ENCODE measurements around the gene DCTN2. TPM values are rescaled to one million over a fixed set of nuclear protein-coding genes. Genes with fewer than 3 reads are reported as not detected.
A peak's percentile ranks its signal among the peaks of the same experiment; 100 is the strongest.

The DCTN2 gene
- total RNA-seq, 4 donors from 2014 or later: 161 to 326 (median 229) TPM

DNA sequence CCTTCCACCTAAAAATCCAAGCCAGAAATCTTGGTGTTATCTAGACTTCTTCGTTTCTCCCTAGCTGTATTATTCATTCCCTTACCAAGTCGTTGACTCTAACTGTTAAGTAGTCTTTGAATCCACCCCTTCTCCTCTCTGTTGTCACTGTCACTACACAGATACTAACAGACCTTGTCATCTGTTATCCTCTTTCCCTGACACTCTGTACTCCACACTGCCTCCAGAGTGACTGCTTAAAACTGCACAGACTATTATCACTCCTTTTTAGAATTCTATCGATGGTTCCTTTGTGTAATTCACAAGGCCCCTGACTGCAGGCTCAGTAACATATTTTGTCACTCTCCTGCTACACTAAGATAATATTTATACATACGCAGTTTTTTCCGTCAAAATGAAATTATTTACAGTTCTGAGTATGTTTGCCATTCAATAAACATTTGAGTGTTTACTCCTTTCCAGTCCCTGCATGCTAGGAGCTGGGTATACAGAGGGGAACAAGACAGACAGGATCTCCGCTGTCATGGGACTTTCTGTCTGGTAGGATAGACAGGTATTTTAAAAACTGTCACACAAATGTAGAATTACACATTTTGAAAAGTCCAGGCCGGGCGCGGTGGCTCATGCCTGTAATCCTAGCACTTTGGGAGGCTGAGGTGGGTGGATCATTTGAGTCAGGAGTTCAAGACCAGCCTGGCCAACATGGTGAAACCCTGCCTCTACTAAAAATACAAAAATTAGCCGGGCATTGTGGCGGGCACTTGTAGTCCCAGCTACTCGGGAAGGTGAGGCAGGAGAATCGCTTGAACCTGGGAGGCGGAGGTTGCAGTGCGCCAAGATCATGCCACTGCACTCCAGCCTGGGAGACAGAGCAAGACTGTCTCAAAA lies 55.4 kb downstream of the DCTN2 start:
- DNase-seq: no peak
- TF ChIP-seq POLR2A (IDR thresholded peaks at IDR 0.05): no peak
- TF ChIP-seq, protein P1, sequence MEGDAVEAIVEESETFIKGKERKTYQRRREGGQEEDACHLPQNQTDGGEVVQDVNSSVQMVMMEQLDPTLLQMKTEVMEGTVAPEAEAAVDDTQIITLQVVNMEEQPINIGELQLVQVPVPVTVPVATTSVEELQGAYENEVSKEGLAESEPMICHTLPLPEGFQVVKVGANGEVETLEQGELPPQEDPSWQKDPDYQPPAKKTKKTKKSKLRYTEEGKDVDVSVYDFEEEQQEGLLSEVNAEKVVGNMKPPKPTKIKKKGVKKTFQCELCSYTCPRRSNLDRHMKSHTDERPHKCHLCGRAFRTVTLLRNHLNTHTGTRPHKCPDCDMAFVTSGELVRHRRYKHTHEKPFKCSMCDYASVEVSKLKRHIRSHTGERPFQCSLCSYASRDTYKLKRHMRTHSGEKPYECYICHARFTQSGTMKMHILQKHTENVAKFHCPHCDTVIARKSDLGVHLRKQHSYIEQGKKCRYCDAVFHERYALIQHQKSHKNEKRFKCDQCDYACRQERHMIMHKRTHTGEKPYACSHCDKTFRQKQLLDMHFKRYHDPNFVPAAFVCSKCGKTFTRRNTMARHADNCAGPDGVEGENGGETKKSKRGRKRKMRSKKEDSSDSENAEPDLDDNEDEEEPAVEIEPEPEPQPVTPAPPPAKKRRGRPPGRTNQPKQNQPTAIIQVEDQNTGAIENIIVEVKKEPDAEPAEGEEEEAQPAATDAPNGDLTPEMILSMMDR (IDR thresholded peaks at IDR 0.05): peak in 1 of 6 experiments; percentile 17
- Histone ChIP-seq H3K27me3 (no peaks in the 10 kb centered on the region), H3K9me3 (no peaks in the 10 kb centered on the region), H3K27ac (no peak overlapping the region), H3K4me1 (peaks cover 0 to 9% (median 3%) of the 10 kb centered on the region in 4 donors), H3K36me3 (peaks cover 0 to 31% (median 0%) of the 10 kb centered on the region in 3 donors), H3K4me3 (no peak overlapping the region)

DNA sequence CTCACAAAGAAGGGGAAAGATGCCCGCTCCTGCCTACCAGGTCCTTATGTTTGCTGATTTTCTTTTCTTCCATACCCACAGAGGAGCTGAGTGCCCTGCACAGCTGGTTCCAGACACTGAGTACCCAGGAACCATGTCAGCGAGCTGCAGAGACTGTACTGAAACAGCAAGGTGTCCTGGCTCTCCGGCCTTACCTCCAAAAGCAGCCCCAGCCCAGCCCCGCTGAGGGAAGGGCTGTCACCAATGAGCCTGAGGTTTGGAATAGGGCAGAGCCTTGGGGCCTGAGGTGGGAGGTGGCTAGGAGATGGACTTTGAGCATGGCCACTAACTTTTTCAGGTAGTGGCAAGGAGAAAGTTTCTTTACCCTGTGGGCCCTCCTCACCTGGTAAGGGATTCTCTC lies 56.9 kb downstream of the DCTN2 start:
- DNase-seq: no peak
- Histone ChIP-seq H3K4me3 (no peak overlapping the region), H3K27me3 (no peaks in the 10 kb centered on the region), H3K27ac (no peak overlapping the region), H3K4me1 (peaks cover 0 to 9% (median 3%) of the 10 kb centered on the region in 4 donors), H3K36me3 (peaks cover 0 to 31% (median 0%) of the 10 kb centered on the region in 3 donors), H3K9me3 (no peaks in the 10 kb centered on the region)
- TF ChIP-seq POLR2A (IDR thresholded peaks at IDR 0.05): no peak
- TF ChIP-seq, protein P1 (IDR thresholded peaks at IDR 0.05): no peak

- H3K27me3 ChIP-seq: no peaks in the 10 kb centered on the region
- no peaks in the 10 kb centered on the region for H3K9me3 ChIP-seq
- H3K36me3 ChIP-seq: peaks cover 0 to 31% (median 0%) of the 10 kb centered on the region in 3 donors
- peaks cover 0 to 9% (median 3%) of the 10 kb centered on the region in 4 donors for H3K4me1 ChIP-seq
- TF ChIP-seq POLR2A (IDR thresholded peaks at IDR 0.05): no peak
- TF ChIP-seq, protein P1 (IDR thresholded peaks at IDR 0.05): no peak
- no peak overlapping the region for H3K27ac ChIP-seq
- peak overlapping the region in 1 of 4 donors; percentile 72 for H3K4me3 ChIP-seq
- no peak for DNase-seq
These were observed 57.8 kb downstream of the DCTN2 start for GRCh38 chr12:57489157-57489641.

DNA sequence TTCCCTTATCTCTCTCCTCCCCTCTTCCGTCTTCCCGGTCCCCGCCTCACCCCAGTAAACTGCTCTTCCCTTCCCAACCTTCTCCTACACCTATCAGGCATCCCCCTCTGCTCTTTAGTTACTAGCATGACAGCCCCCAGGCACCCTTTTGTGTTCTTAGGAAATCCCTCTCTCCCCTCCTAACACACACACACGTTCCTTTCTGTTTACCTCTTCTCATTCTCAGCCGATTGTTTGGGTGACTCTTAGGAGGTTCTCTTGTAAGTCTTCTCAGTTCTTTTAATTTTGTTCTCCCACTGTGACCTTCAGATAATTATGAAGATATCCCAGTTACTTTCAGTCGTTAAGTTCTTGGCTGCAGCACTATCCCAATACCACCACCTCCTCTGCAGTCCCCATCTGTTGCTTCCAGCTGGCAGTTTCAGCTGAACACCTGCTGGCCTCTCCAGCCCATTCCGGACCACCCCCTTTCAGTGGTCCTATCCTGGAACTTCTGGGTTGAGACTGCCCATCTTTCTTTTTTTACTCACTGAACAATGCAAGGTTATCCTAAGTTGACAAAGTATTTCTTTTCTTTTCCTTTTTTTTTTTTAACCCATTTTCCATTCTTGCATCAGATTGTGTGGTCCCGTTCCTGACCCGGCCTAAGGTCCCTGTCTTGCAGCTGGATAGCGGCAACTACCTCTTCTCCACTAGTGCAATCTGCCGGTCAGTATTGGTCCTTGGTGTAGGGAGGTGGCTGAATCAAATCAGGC lies 58.4 kb downstream of the DCTN2 start:
- no peak for DNase-seq
- H3K27ac ChIP-seq: peak overlapping the region; percentile 75 to 84 (median 82)

More for the DNA sequence above, 58.4 kb downstream of the DCTN2 start:
- TF ChIP-seq, protein P1 (IDR thresholded peaks at IDR 0.05): no peak
- no peak for TF ChIP-seq POLR2A (IDR thresholded peaks at IDR 0.05)
- Histone ChIP-seq H3K4me3 (peak overlapping the region; percentile 69 to 75 (median 71)), H3K36me3 (peaks cover 0 to 31% (median 0%) of the 10 kb centered on the region in 3 donors), H3K27me3 (no peaks in the 10 kb centered on the region), H3K4me1 (peaks cover 0 to 9% (median 3%) of the 10 kb centered on the region in 4 donors), H3K9me3 (no peaks in the 10 kb centered on the region)

All from Peyer's patch (tissue), 4 donors.